Ovary (tissue), 3 donors: Measurements from ENCODE around the gene SNX24.

Experiments used
- POLR2A ChIP-seq: fragments of 450-650 bp; IDR thresholded peaks from one replicate; pipeline ENCODE4 v1.6.1; 2017; ENCODE audit warnings: antibody characterized with exemption, mild to moderate bottlenecking, moderate library complexity
- TF ChIP-seq, protein P1 (sequence below), 3 donors: fragments of 450-650 bp in 2 of 3; fragments of 200-600 bp in 1 of 3; IDR thresholded peaks; one replicate each; pipeline versions ENCODE4 v1.5.1 to v1.8.0; 2016 to 2022; ENCODE audit warnings: antibody characterized with exemption in 3 of 3, mild to moderate bottlenecking in 1 of 3
- donor health status: DM: no; HTN: no; CAD: no.

- TF ChIP-seq POLR2A = no peak
- TF ChIP-seq, protein P1, sequence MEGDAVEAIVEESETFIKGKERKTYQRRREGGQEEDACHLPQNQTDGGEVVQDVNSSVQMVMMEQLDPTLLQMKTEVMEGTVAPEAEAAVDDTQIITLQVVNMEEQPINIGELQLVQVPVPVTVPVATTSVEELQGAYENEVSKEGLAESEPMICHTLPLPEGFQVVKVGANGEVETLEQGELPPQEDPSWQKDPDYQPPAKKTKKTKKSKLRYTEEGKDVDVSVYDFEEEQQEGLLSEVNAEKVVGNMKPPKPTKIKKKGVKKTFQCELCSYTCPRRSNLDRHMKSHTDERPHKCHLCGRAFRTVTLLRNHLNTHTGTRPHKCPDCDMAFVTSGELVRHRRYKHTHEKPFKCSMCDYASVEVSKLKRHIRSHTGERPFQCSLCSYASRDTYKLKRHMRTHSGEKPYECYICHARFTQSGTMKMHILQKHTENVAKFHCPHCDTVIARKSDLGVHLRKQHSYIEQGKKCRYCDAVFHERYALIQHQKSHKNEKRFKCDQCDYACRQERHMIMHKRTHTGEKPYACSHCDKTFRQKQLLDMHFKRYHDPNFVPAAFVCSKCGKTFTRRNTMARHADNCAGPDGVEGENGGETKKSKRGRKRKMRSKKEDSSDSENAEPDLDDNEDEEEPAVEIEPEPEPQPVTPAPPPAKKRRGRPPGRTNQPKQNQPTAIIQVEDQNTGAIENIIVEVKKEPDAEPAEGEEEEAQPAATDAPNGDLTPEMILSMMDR (IDR thresholded peaks at IDR 0.05) = no peak
Measured at GRCh38 chr5:122895141-122895540, 49.7 kb downstream of the SNX24 start.
